Mucosa of stomach (tissue), 1 donor: ENCODE results near the gene GPR18.
"Not testable (repeated sequence)": the region's sequence is repeated elsewhere in the genome, so short reads cannot be mapped to it uniquely, and the experiment has no call there.

Experiments
- H3K27me3 ChIP-seq: one replicate; pipeline ENCODE4 v1.7.0; 2013; ENCODE audit warnings: mild to moderate bottlenecking, low read length; ENCODE audit not compliant: control insufficient read depth, insufficient read depth
- H3K36me3 ChIP-seq: one replicate; pipeline ENCODE4 v1.7.0; 2013; ENCODE audit warnings: low read length; ENCODE audit not compliant: control insufficient read depth, insufficient read depth
- H3K4me1 ChIP-seq: one replicate; pipeline ENCODE4 v1.7.0; 2013; ENCODE audit warnings: mild to moderate bottlenecking, low read length; ENCODE audit not compliant: control insufficient read depth, insufficient read depth
- H3K4me3 ChIP-seq: one replicate; pipeline ENCODE4 v1.7.0; 2013; ENCODE audit warnings: low read length
- H3K9ac ChIP-seq: one replicate; pipeline ENCODE4 v1.7.0; 2013; ENCODE audit warnings: mild to moderate bottlenecking, low read length, moderate library complexity
- H3K9me3 ChIP-seq: one replicate; pipeline ENCODE4 v1.7.0; 2013; ENCODE audit warnings: mild to moderate bottlenecking, low read length, moderate library complexity; ENCODE audit not compliant: control insufficient read depth
- donor health status: Pancreatic carcinoma.

GPR18 gene

GRCh38 chr13:99237981-99238662 lies 20.1 kb downstream of the GPR18 start:
- no peaks in the 10 kb centered on the region for H3K27me3 ChIP-seq
- H3K9me3 ChIP-seq = no peaks in the 10 kb centered on the region
- no peak overlapping the region for H3K4me3 ChIP-seq
- H3K9ac ChIP-seq = no peak overlapping the region
- no peaks in the 10 kb centered on the region for H3K4me1 ChIP-seq
- peaks cover 5% of the 10 kb centered on the region for H3K36me3 ChIP-seq

GRCh38 chr13:99231721-99232120 lies 26.5 kb downstream of the GPR18 start:
- H3K4me3 ChIP-seq = no peak overlapping the region
- no peaks in the 10 kb centered on the region for H3K36me3 ChIP-seq
- H3K9ac ChIP-seq = no peak overlapping the region
- no peaks in the 10 kb centered on the region for H3K9me3 ChIP-seq
- no peaks in the 10 kb centered on the region for H3K27me3 ChIP-seq
- peaks cover 11% of the 10 kb centered on the region for H3K4me1 ChIP-seq

- Histone ChIP-seq H3K27me3 (no peaks in the 10 kb centered on the region), H3K4me1 (peaks cover 11% of the 10 kb centered on the region), H3K36me3 (no peaks in the 10 kb centered on the region), H3K9ac (no peak overlapping the region), H3K4me3 (no peak overlapping the region), H3K9me3 (no peaks in the 10 kb centered on the region)
These were observed 27.2 kb downstream of the GPR18 start for GRCh38 chr13:99230991-99231390.

- H3K9ac ChIP-seq, H3K27me3 ChIP-seq, H3K9me3 ChIP-seq, H3K4me3 ChIP-seq, H3K36me3 ChIP-seq: not testable (repeated sequence)
- H3K4me1 ChIP-seq = peaks cover 11% of the 10 kb centered on the region
These were observed 27.6 kb downstream of the GPR18 start for GRCh38 chr13:99230588-99230987.

- Histone ChIP-seq H3K9me3 (no peaks in the 10 kb centered on the region), H3K4me1 (peaks cover 13% of the 10 kb centered on the region), H3K27me3 (no peaks in the 10 kb centered on the region), H3K36me3 (no peaks in the 10 kb centered on the region), H3K9ac (no peak overlapping the region), H3K4me3 (no peak overlapping the region)
These were observed 29.2 kb downstream of the GPR18 start for GRCh38 chr13:99228737-99229691.

GRCh38 chr13:99227909-99228688 lies 30.1 kb downstream of the GPR18 start:
- Histone ChIP-seq H3K4me1 (peaks cover 20% of the 10 kb centered on the region), H3K27me3 (no peaks in the 10 kb centered on the region), H3K9ac (no peak overlapping the region), H3K9me3 (no peaks in the 10 kb centered on the region), H3K36me3 (no peaks in the 10 kb centered on the region), H3K4me3 (no peak overlapping the region)

- H3K4me1 ChIP-seq = peaks cover 20% of the 10 kb centered on the region
- no peak overlapping the region for H3K9ac ChIP-seq
- no peaks in the 10 kb centered on the region for H3K9me3 ChIP-seq
- no peak overlapping the region for H3K4me3 ChIP-seq
- H3K36me3 ChIP-seq = no peaks in the 10 kb centered on the region
- H3K27me3 ChIP-seq = no peaks in the 10 kb centered on the region
These were observed 30.8 kb downstream of the GPR18 start for GRCh38 chr13:99227331-99227900.

- Histone ChIP-seq H3K4me3 (no peak overlapping the region), H3K27me3 (no peaks in the 10 kb centered on the region), H3K36me3 (no peaks in the 10 kb centered on the region), H3K4me1 (peaks cover 19% of the 10 kb centered on the region), H3K9ac (no peak overlapping the region), H3K9me3 (no peaks in the 10 kb centered on the region)
These were observed 31.7 kb downstream of the GPR18 start for GRCh38 chr13:99226513-99226912.

- H3K4me1 ChIP-seq = peaks cover 13% of the 10 kb centered on the region
- H3K9ac ChIP-seq = no peak overlapping the region
- H3K36me3 ChIP-seq = no peaks in the 10 kb centered on the region
- H3K4me3 ChIP-seq = no peak overlapping the region
- H3K27me3 ChIP-seq = no peaks in the 10 kb centered on the region
- no peaks in the 10 kb centered on the region for H3K9me3 ChIP-seq
These were observed 33.1 kb downstream of the GPR18 start for GRCh38 chr13:99225078-99225477.

GRCh38 chr13:99224021-99224420 lies 34.2 kb downstream of the GPR18 start:
- Histone ChIP-seq H3K4me1 (peaks cover 11% of the 10 kb centered on the region), H3K9ac (no peak overlapping the region), H3K9me3 (no peaks in the 10 kb centered on the region), H3K4me3 (no peak overlapping the region), H3K27me3 (no peaks in the 10 kb centered on the region), H3K36me3 (no peaks in the 10 kb centered on the region)

GRCh38 chr13:99223587-99223986 lies 34.6 kb downstream of the GPR18 start:
- Histone ChIP-seq H3K9ac (no peak overlapping the region), H3K36me3 (no peaks in the 10 kb centered on the region), H3K27me3 (no peaks in the 10 kb centered on the region), H3K4me1 (peaks cover 15% of the 10 kb centered on the region), H3K9me3 (no peaks in the 10 kb centered on the region), H3K4me3 (no peak overlapping the region)
